Chondrocyte (in vitro differentiated cells): ENCODE measurements around the gene OR52B6. TPM values are rescaled to one million over a fixed set of nuclear protein-coding genes. Genes with fewer than 3 reads are reported as not detected.
A peak's percentile ranks its signal among the peaks of the same experiment; 100 is the strongest.

Experiments
- DNase-seq: peaks from one replicate; pipeline ENCODE4 v3.0.0; 2021; ENCODE audit warnings: mixed read lengths, low spot score
- H3K27ac Mint-ChIP-seq: one replicate; pipeline ENCODE4 v1.8.0; 2021; ENCODE audit warnings: mild to moderate bottlenecking, moderate library complexity, mixed read lengths; ENCODE audit not compliant: unreplicated experiment
- H3K27me3 Mint-ChIP-seq: 2 replicates; pipeline ENCODE4 v1.8.0; 2021; ENCODE audit warnings: low read depth, mixed read lengths
- H3K36me3 Mint-ChIP-seq: 2 replicates; pipeline ENCODE4 v1.8.0; 2021; ENCODE audit warnings: low read depth, mixed read lengths
- H3K4me1 Mint-ChIP-seq: 2 replicates; pipeline ENCODE4 v1.8.0; 2021; ENCODE audit warnings: low read depth, mild to moderate bottlenecking, mixed read lengths
- H3K4me3 Mint-ChIP-seq: one replicate; pipeline ENCODE4 v1.8.0; 2021; ENCODE audit warnings: mild to moderate bottlenecking, moderate library complexity, mixed read lengths; ENCODE audit not compliant: unreplicated experiment
- H3K9me3 Mint-ChIP-seq: 2 replicates; pipeline ENCODE4 v1.8.0; 2021; ENCODE audit warnings: low read depth, mixed read lengths
- CTCF ChIP-seq: fragments of 200-600 bp; sonication (generic); IDR thresholded peaks from 2 replicates; pipeline ENCODE4 v1.5.0; 2021; ENCODE audit warnings: antibody characterized with exemption, mild to moderate bottlenecking, moderate library complexity
- total RNA-seq: library from RNA; stranded (reverse); gene quantifications from 3 replicates; pipeline ENCODE4 v1.2.1, GENCODE V29; 2021

Gene OR52B6
- total RNA-seq, 1 donor from 2014 or later = not detected

- Mint-ChIP-seq H3K9me3 (no peaks in the 10 kb centered on the region), H3K4me3 (no peak overlapping the region), H3K36me3 (no peaks in the 10 kb centered on the region), H3K4me1 (peaks cover 8% of the 10 kb centered on the region), H3K27me3 (no peaks in the 10 kb centered on the region), H3K27ac (no peak overlapping the region)
- DNase-seq = no peak
- TF ChIP-seq CTCF = no peak
Measured at GRCh38 chr11:5546457-5546856, 34.2 kb upstream of the OR52B6 start.

GRCh38 chr11:5547982-5548381, 32.7 kb upstream of the OR52B6 start:
- H3K27ac Mint-ChIP-seq = no peak overlapping the region
- no peaks in the 10 kb centered on the region for H3K9me3 Mint-ChIP-seq
- no peaks in the 10 kb centered on the region for H3K27me3 Mint-ChIP-seq
- TF ChIP-seq CTCF = no peak
- no peak overlapping the region for H3K4me3 Mint-ChIP-seq
- DNase-seq = no peak
- H3K36me3 Mint-ChIP-seq = no peaks in the 10 kb centered on the region
- H3K4me1 Mint-ChIP-seq = peaks cover 8% of the 10 kb centered on the region

- no peak for DNase-seq
- Mint-ChIP-seq H3K36me3 (no peaks in the 10 kb centered on the region), H3K4me1 (peaks cover 8% of the 10 kb centered on the region), H3K27ac (no peak within 1 kb of the TSS), H3K27me3 (no peaks in the 10 kb centered on the region), H3K4me3 (no peak within 1 kb of the TSS), H3K9me3 (no peaks in the 10 kb centered on the region)
- no peak for TF ChIP-seq CTCF
Measured at GRCh38 chr11:5548440-5548839, 32.2 kb upstream of the OR52B6 start, which contains the start of gene OR52H1. OR52H1 (minus strand) TSS chr11:5548540; CDS start chr11:5545505, 3,035 bp downstream.

GRCh38 chr11:5550440-5551095, 30.1 kb upstream of the OR52B6 start:
- no peaks in the 10 kb centered on the region for H3K36me3 Mint-ChIP-seq
- peaks cover 8% of the 10 kb centered on the region for H3K27me3 Mint-ChIP-seq
- DNase-seq = no peak
- no peak overlapping the region for H3K4me3 Mint-ChIP-seq
- no peak overlapping the region for H3K27ac Mint-ChIP-seq
- peaks cover 8% of the 10 kb centered on the region for H3K4me1 Mint-ChIP-seq
- no peak for TF ChIP-seq CTCF
- no peaks in the 10 kb centered on the region for H3K9me3 Mint-ChIP-seq

- TF ChIP-seq CTCF = peak; percentile 74
- H3K9me3 Mint-ChIP-seq = no peaks in the 10 kb centered on the region
- H3K4me1 Mint-ChIP-seq = peaks cover 8% of the 10 kb centered on the region
- no peak for DNase-seq
- no peaks in the 10 kb centered on the region for H3K36me3 Mint-ChIP-seq
- H3K27ac Mint-ChIP-seq = no peak overlapping the region
- H3K27me3 Mint-ChIP-seq = peaks cover 27% of the 10 kb centered on the region
- no peak overlapping the region for H3K4me3 Mint-ChIP-seq
Measured at GRCh38 chr11:5553343-5553742, 27.3 kb upstream of the OR52B6 start.
